ENCODE data around the gene DST. TPM values are rescaled to one million over a fixed set of nuclear protein-coding genes. Genes with fewer than 3 reads are reported as not detected.
A peak's percentile ranks its signal among the peaks of the same experiment; 100 is the strongest.

Gene DST
- polyA plus RNA-seq, 2 donors = 57.2 to 59.3 TPM

DNA sequence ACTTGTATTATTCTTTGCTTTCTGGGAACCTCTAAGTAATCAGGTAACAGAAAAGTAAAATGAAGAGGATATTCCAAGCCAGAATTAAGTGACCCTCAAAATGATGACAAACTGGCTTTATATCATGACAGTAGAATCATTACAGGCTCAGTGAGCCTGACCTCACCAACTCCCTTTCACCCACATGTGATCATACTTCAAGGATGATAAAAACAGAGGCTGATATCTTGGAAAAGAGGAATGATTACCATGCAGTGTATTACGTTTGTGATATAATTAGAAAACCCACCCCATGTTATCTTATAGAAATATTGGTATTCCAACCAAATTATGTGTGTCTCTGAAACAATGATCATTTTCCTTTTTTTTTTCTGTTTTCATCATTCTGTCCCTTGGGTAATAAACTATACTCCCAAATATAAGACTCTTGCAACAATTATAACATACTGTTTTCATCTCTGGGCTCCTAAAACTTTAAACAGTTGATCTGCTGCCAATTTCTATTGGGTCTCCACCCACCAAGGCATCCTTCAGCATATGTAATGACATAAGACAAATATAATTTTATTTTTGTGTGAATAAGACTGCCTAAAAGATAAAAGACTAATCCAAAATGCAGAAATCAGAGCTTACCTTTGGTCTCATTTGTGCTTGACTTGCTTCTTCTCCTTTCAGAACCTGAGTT, 115.7 kb downstream of the DST start:
- peaks cover 0 to 2% of the 10 kb centered on the region in 2 donors for H3K36me3 ChIP-seq (ENCODE audit: control insufficient read depth in 2 of 2, insufficient read depth in 2 of 2, low read length in 1 of 2)
- no peaks in the 10 kb centered on the region for H3K9me3 ChIP-seq (ENCODE audit: control insufficient read depth in 2 of 2, insufficient read depth in 1 of 2, low read depth in 1 of 2, low read length in 1 of 2)
- H3K4me1 ChIP-seq (ENCODE audit: control insufficient read depth in 2 of 2, insufficient read depth in 2 of 2, low read length in 1 of 2) = no peaks in the 10 kb centered on the region
- H3K4me3 ChIP-seq (ENCODE audit: low read depth in 1 of 2, low read length in 2 of 2) = no peak overlapping the region
- no peak overlapping the region for H3K27ac ChIP-seq (ENCODE audit: low read depth in 2 of 2, low read length in 1 of 2)
- H3K27me3 ChIP-seq (ENCODE audit: control insufficient read depth in 1 of 2, insufficient read depth in 2 of 2, low read length in 2 of 2) = no peaks in the 10 kb centered on the region
- WGBS, 2 donors = 50 to 56% methylated on average over 1 of the region's 1 CpG

DNA sequence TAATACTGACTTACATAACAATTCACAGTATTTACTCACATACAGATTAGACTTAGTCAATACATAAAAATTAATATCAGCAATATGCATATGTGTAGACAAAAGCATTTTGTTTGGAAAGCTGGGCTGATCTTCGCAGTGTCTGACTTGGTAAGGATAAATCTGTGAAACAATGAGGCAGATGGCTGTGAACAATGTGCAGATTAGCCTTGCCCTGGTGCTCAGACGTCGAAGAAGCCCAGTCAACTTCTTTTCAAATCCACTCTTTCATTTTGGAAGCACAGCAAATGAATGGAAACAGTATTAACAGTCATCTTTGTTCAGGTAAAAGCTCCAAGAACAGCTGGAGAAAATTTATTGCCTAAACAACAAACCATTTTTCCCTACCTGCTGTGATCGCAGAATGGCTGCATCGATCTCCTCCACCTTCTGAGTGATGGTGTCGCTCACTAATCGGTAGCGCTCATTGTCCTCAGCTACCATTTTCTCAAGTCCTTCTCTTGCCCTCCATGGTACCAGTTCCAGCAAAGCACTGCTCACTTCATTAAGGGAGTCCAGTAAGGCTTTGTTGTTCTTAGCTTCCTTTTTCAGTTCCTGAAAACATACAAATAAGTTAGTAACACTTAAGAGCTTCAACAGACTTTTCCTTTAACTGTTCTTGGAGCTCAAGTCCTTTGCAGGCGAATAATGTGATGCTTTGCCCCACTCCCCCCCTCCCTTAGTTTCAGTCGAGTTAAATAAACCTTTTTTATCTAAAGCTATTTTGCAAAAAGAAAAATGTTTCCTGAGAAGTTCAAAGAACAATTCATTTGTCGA, 116.5 kb downstream of the DST start:
- H3K27ac ChIP-seq (ENCODE audit: low read depth in 2 of 2, low read length in 1 of 2) = no peak overlapping the region
- H3K4me1 ChIP-seq (ENCODE audit: control insufficient read depth in 2 of 2, insufficient read depth in 2 of 2, low read length in 1 of 2) = no peaks in the 10 kb centered on the region
- no peaks in the 10 kb centered on the region for H3K9me3 ChIP-seq (ENCODE audit: control insufficient read depth in 2 of 2, insufficient read depth in 1 of 2, low read depth in 1 of 2, low read length in 1 of 2)
- H3K4me3 ChIP-seq (ENCODE audit: low read depth in 1 of 2, low read length in 2 of 2) = no peak overlapping the region
- no peaks in the 10 kb centered on the region for H3K27me3 ChIP-seq (ENCODE audit: control insufficient read depth in 1 of 2, insufficient read depth in 2 of 2, low read length in 2 of 2)
- 74% methylated on average over 11 of the region's 11 CpGs for WGBS, 2 donors
- H3K36me3 ChIP-seq (ENCODE audit: control insufficient read depth in 2 of 2, insufficient read depth in 2 of 2, low read length in 1 of 2) = peaks cover 0 to 2% of the 10 kb centered on the region in 2 donors

DNA sequence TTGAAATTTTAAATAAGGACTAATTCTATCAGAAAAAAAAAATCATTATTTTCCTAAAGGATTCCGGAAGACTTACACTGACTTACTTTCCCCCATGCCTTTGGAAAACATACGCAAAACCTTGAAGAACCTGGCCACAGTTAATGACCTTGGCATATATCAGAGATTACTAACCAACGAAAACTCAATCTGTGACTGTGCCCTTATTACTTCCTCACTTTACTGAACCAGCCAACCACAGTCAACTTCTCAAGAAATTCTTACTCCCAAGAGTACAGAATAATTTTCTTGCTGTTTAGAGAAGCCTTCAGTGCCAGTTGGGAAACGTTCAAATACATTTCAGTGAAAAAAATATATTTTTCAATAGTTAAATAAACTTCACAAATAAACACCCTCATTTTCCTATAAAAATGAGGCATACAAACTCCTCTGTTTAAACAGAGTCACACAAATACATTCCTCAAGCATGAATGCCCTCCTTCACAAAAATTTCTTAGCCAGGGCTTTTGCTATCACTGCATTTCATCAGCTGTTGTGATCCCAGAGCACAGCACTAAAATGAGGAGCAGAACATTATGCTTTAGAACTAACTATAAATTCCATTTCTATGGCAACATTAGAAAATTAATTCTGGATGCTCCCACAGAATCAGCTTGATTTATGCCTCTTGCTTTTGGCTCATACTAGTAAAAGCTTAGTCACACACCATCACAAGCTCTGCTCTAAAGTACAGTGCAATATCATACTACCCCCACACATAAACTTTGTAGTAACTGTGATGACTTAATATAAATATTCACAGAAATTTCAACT, 117.6 kb downstream of the DST start:
- H3K27me3 ChIP-seq (ENCODE audit: control insufficient read depth in 1 of 2, insufficient read depth in 2 of 2, low read length in 2 of 2) = no peaks in the 10 kb centered on the region
- no peaks in the 10 kb centered on the region for H3K9me3 ChIP-seq (ENCODE audit: control insufficient read depth in 2 of 2, insufficient read depth in 1 of 2, low read depth in 1 of 2, low read length in 1 of 2)
- H3K27ac ChIP-seq (ENCODE audit: low read depth in 2 of 2, low read length in 1 of 2) = peak overlapping the region in 1 of 2 donors; percentile 21
- H3K36me3 ChIP-seq (ENCODE audit: control insufficient read depth in 2 of 2, insufficient read depth in 2 of 2, low read length in 1 of 2) = peaks cover 0 to 2% of the 10 kb centered on the region in 2 donors
- H3K4me3 ChIP-seq (ENCODE audit: low read depth in 1 of 2, low read length in 2 of 2) = no peak overlapping the region
- H3K4me1 ChIP-seq (ENCODE audit: control insufficient read depth in 2 of 2, insufficient read depth in 2 of 2, low read length in 1 of 2) = no peaks in the 10 kb centered on the region
- WGBS, 2 donors = 51 to 53% methylated on average over 4 of the region's 4 CpGs

DNA sequence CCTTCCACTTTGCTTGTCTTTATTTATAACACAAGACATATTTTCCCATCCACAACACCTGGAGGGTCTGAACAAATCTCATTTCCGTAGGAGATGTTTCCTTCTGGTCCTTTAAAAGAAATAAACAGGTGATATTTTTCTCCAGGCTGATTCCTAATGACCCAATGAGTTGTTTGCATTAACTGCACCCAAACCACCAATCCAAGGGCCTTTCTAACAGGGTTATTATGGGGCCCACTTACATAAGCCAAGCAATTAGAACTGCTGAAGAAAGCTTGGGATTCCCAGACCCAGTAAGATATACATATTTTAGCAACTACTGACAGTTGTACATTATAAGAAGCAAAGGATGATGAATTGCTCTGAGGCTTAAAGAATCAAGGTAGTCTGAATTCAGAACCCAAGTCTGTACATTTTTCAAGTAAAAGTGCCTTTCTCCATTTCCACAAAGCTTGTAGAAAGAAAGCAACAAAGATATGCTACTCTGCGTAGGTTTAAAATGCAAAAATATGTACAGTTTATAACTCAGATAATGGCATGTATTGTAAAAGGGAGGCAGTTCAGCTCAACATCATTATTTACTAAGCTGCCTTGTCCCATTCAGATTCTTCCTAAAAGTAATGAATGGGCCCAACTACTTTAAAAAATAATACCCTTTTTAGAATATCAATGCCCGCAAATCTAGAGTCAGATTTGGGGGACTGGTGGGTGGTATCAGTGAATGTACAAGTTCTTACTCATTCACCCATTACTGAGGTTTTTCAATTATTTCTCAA, 120.0 kb downstream of the DST start:
- Histone ChIP-seq H3K4me3 (ENCODE audit: low read depth in 1 of 2, low read length in 2 of 2) (no peak overlapping the region), H3K36me3 (ENCODE audit: control insufficient read depth in 2 of 2, insufficient read depth in 2 of 2, low read length in 1 of 2) (peaks cover 4 to 5% of the 10 kb centered on the region in 2 donors), H3K9me3 (ENCODE audit: control insufficient read depth in 2 of 2, insufficient read depth in 1 of 2, low read depth in 1 of 2, low read length in 1 of 2) (no peaks in the 10 kb centered on the region), H3K27me3 (ENCODE audit: control insufficient read depth in 1 of 2, insufficient read depth in 2 of 2, low read length in 2 of 2) (no peaks in the 10 kb centered on the region), H3K4me1 (ENCODE audit: control insufficient read depth in 2 of 2, insufficient read depth in 2 of 2, low read length in 1 of 2) (no peaks in the 10 kb centered on the region), H3K27ac (ENCODE audit: low read depth in 2 of 2, low read length in 1 of 2) (peak overlapping the region in 1 of 2 donors; percentile 24)
- 85 to 90% methylated on average over 3 of the region's 3 CpGs for WGBS, 2 donors

DNA sequence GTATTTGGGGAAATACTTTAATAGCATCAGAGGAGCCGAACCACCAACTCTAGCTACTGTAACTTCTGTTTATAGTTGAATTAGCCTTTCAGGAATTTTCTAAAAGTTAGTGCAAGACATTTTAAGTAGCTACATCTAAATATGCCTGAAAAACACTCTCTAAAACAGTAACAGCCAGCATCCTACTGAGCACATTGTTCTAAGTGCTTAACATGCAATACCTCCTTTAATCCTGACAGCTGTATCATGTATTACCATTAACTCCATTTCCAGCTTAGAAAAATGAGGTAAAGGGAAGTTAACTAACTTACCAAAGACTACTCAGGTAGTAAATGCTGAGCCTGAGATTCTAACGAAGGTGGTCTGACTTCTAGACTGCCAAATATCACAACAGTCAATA, 120.7 kb downstream of the DST start:
- Histone ChIP-seq H3K4me3 (ENCODE audit: low read depth in 1 of 2, low read length in 2 of 2) (no peak overlapping the region), H3K27me3 (ENCODE audit: control insufficient read depth in 1 of 2, insufficient read depth in 2 of 2, low read length in 2 of 2) (no peaks in the 10 kb centered on the region), H3K27ac (ENCODE audit: low read depth in 2 of 2, low read length in 1 of 2) (peak overlapping the region in 1 of 2 donors; percentile 24), H3K36me3 (ENCODE audit: control insufficient read depth in 2 of 2, insufficient read depth in 2 of 2, low read length in 1 of 2) (peaks cover 3 to 4% of the 10 kb centered on the region in 2 donors), H3K9me3 (ENCODE audit: control insufficient read depth in 2 of 2, insufficient read depth in 1 of 2, low read depth in 1 of 2, low read length in 1 of 2) (no peaks in the 10 kb centered on the region), H3K4me1 (ENCODE audit: control insufficient read depth in 2 of 2, insufficient read depth in 2 of 2, low read length in 1 of 2) (no peaks in the 10 kb centered on the region)
- 54 to 58% methylated on average over 2 of the region's 2 CpGs for WGBS, 2 donors

DNA sequence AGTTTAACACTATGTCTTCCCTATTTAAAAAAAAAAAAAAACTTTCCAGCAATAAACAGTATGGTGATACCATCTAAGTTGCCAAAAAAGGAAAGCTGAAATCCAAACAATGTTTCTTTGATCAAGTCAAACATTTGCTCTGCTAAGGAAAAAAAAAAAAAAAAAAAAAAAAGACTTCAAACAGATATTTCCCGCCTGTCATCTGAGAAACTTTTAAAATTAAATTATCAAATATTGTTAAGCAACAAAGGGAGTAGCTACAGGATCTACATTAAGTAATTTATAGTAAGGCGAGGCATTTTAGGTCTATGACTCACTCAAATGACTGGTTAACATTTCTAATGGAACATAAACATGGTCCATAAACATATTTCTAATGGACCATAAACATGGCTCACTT, 121.2 kb downstream of the DST start:
- Histone ChIP-seq H3K27me3 (ENCODE audit: control insufficient read depth in 1 of 2, insufficient read depth in 2 of 2, low read length in 2 of 2) (no peaks in the 10 kb centered on the region), H3K4me1 (ENCODE audit: control insufficient read depth in 2 of 2, insufficient read depth in 2 of 2, low read length in 1 of 2) (no peaks in the 10 kb centered on the region), H3K4me3 (ENCODE audit: low read depth in 1 of 2, low read length in 2 of 2) (no peak overlapping the region), H3K27ac (ENCODE audit: low read depth in 2 of 2, low read length in 1 of 2) (no peak overlapping the region), H3K9me3 (ENCODE audit: control insufficient read depth in 2 of 2, insufficient read depth in 1 of 2, low read depth in 1 of 2, low read length in 1 of 2) (no peaks in the 10 kb centered on the region), H3K36me3 (ENCODE audit: control insufficient read depth in 2 of 2, insufficient read depth in 2 of 2, low read length in 1 of 2) (peaks cover 3 to 4% of the 10 kb centered on the region in 2 donors)
- 54 to 67% methylated on average over 2 of the region's 2 CpGs for WGBS, 2 donors

DNA sequence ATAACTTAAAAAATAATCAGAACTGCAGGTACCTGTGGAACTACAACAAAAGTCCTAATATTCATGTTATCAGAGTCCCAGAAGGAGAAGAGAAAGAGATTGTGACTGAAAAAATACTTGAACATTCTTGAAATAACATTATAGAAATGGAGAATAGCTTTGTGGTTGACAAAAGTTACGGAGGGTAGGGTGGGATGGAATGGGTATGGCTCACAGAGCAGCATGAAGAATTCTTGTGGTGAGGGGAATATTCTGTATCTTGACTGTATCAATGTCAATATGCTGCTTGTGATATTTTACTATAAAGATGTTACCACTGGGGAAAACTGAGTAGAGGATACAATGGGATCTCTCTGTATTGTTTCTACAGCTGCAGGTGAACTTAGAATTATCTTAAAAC, 122.5 kb downstream of the DST start:
- 90 to 95% methylated on average over 1 of the region's 1 CpG for WGBS, 2 donors
- Histone ChIP-seq H3K9me3 (ENCODE audit: control insufficient read depth in 2 of 2, insufficient read depth in 1 of 2, low read depth in 1 of 2, low read length in 1 of 2) (no peaks in the 10 kb centered on the region), H3K4me3 (ENCODE audit: low read depth in 1 of 2, low read length in 2 of 2) (no peak overlapping the region), H3K4me1 (ENCODE audit: control insufficient read depth in 2 of 2, insufficient read depth in 2 of 2, low read length in 1 of 2) (no peaks in the 10 kb centered on the region), H3K27me3 (ENCODE audit: control insufficient read depth in 1 of 2, insufficient read depth in 2 of 2, low read length in 2 of 2) (no peaks in the 10 kb centered on the region), H3K36me3 (ENCODE audit: control insufficient read depth in 2 of 2, insufficient read depth in 2 of 2, low read length in 1 of 2) (peaks cover 3 to 4% of the 10 kb centered on the region in 2 donors), H3K27ac (ENCODE audit: low read depth in 2 of 2, low read length in 1 of 2) (no peak overlapping the region)

DNA sequence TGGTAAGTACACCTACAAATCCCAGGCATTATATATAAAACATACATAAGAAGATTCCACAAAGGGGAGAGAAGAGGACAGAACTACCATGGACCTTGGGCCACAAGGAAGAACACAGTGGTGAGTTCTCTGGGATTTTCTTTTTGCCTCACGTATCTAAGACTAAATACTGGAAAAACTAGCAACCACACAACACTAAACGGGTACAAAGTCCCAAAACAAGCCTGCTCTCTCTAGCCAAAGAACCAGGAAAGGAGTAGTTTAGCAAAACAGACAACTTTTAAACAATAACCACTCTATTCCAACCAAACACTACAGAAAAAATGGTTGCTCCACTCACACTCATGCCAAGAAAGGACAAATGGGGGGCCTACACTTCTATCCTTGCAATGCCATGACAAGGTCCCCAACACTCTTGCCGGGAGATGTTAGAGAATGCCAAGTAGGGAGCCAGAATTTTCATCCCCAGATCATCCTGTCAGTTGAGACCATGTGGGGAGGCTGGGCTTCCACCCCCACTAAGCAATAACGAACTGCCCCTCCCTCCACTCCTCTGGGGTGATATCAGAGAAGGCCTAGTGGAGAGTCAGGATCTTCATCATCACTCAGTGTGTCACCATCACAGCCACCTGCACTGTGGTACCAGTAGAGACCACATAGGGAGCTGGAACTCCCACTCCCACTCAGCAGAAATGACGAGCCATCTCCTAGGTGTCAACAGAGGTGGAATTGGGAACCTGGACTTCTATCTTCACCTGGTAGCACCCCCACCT, 123.5 kb downstream of the DST start:
- peaks cover 3 to 4% of the 10 kb centered on the region in 2 donors for H3K36me3 ChIP-seq (ENCODE audit: control insufficient read depth in 2 of 2, insufficient read depth in 2 of 2, low read length in 1 of 2)
- H3K4me1 ChIP-seq (ENCODE audit: control insufficient read depth in 2 of 2, insufficient read depth in 2 of 2, low read length in 1 of 2) = no peaks in the 10 kb centered on the region
- no peak overlapping the region for H3K27ac ChIP-seq (ENCODE audit: low read depth in 2 of 2, low read length in 1 of 2)

More for the DNA sequence above, 123.5 kb downstream of the DST start:
- WGBS, 2 donors = 61 to 64% methylated on average over 5 of the region's 5 CpGs
- Histone ChIP-seq H3K27me3 (ENCODE audit: control insufficient read depth in 1 of 2, insufficient read depth in 2 of 2, low read length in 2 of 2) (no peaks in the 10 kb centered on the region), H3K9me3 (ENCODE audit: control insufficient read depth in 2 of 2, insufficient read depth in 1 of 2, low read depth in 1 of 2, low read length in 1 of 2) (no peaks in the 10 kb centered on the region), H3K4me3 (ENCODE audit: low read depth in 1 of 2, low read length in 2 of 2) (no peak overlapping the region)

Measured in esophagus (tissue), 2 donors.